GM12878 (cell line): ENCODE results near the gene PON3. TPM values are rescaled to one million over a fixed set of nuclear protein-coding genes. Genes with fewer than 3 reads are reported as not detected.

Experiments used
- ATAC-seq: fragments of 200-7000 bp; cut with Tn5 transposase; 3 replicates; pipeline ENCODE4 v1.9.1; 2020; ENCODE audit warnings: mild to moderate bottlenecking, moderate library complexity
- BruUV-seq: library from RNA; stranded (reverse); fragments of 400-500 nt; replicated peaks from 2 replicates; lab custom pipeline; 2021; lab: Mats Ljungman, UMichigan
- CTCF ChIA-PET: fragments of 300-600 bp; sonication (Branson Sonifier 250); formaldehyde crosslinking; extraction: SDS; loops from one replicate; lab custom pipeline; 2021; ENCODE audit warnings: inconsistent platforms; lab: Yijun Ruan, JAX
- POLR2A ChIA-PET: fragments of 350-600 bp; formaldehyde crosslinking; extraction: SDS; loops from one replicate; lab custom pipeline; 2021; ENCODE audit warnings: inconsistent platforms; lab: Charles Lee
- RAD21 ChIA-PET: fragments of 300-600 bp; sonication (Branson Sonifier 250); formaldehyde crosslinking; loops from one replicate; lab custom pipeline; 2023; ENCODE audit warnings: antibody characterized with exemption; ENCODE audit not compliant: unreplicated experiment; lab: Charles Lee
- SMC1A ChIA-PET: fragments of 300-600 bp; sonication (Branson Sonifier 250); formaldehyde crosslinking; loops from one replicate; lab custom pipeline; 2023; ENCODE audit not compliant: unreplicated experiment, uncharacterized antibody; lab: Charles Lee
- DNase-seq: peaks from one replicate; pipeline ENCODE4 v3.0.0-alpha.2; 2011; ENCODE audit warnings: low read depth, low spot score
- FAIRE-seq: peaks from 3 replicates; lab custom pipeline; 2011; peaks lifted over from hg19 to GRCh38; lab: Jason Lieb, UNC
- H2AFZ ChIP-seq: 2 replicates; pipeline ENCODE4 v1.6.0; 2011; ENCODE audit warnings: low read depth, low read length, control low read depth; ENCODE audit not compliant: control insufficient read depth
- H3K27ac ChIP-seq: 2 replicates; pipeline ENCODE4 v1.5.1; 2011; ENCODE audit warnings: control low read depth; ENCODE audit not compliant: control insufficient read depth, insufficient read depth
- H3K27me3 ChIP-seq, 2 experiments: replicated peaks in 1 of 2; 2 replicates each; pipeline versions ENCODE4 v1.6.0 to v1.6.1; 2011; ENCODE audit warnings: low read length in 1 of 2; ENCODE audit not compliant: control insufficient read depth in 2 of 2, insufficient read depth in 2 of 2
- H3K36me3 ChIP-seq, 2 experiments: 2 replicates each; pipeline ENCODE4 v1.5.1; 2011; ENCODE audit warnings: low read length in 1 of 2; ENCODE audit not compliant: control insufficient read depth in 2 of 2, insufficient read depth in 2 of 2
- H3K4me1 ChIP-seq: 2 replicates; pipeline ENCODE4 v1.6.1; 2011; ENCODE audit warnings: mild to moderate bottlenecking, low read length, moderate library complexity, mixed read lengths; ENCODE audit not compliant: control insufficient read depth, insufficient read depth
- H3K4me2 ChIP-seq: 2 replicates; pipeline ENCODE4 v1.6.0; 2011; ENCODE audit warnings: control low read depth; ENCODE audit not compliant: control insufficient read depth, insufficient read depth
- H3K4me3 ChIP-seq: fragments of 200-600 bp; sonication (generic); 2 replicates; pipeline ENCODE4 v1.5.1; 2016
- H3K79me2 ChIP-seq: 2 replicates; pipeline ENCODE4 v1.6.0; 2011; ENCODE audit warnings: low read length; ENCODE audit not compliant: control insufficient read depth, insufficient read depth
- H3K9ac ChIP-seq: 2 replicates; pipeline ENCODE4 v1.8.0; 2011; ENCODE audit warnings: low read length, control low read depth, mixed read lengths; ENCODE audit not compliant: control insufficient read depth, insufficient read depth
- H3K9me3 ChIP-seq: replicated peaks from 3 replicates; pipeline ENCODE4 v1.5.1; 2011; ENCODE audit warnings: mild to moderate bottlenecking, low read length; ENCODE audit not compliant: control insufficient read depth, insufficient read depth
- H4K20me1 ChIP-seq: 2 replicates; pipeline ENCODE4 v1.6.0; 2011; ENCODE audit not compliant: control insufficient read depth, insufficient read depth
- GABPA ChIP-seq: IDR thresholded peaks from 2 replicates; pipeline ENCODE4 v1.6.1; 2014; ENCODE audit warnings: antibody characterized with exemption, low read depth, mild to moderate bottlenecking, inconsistent platforms
- STAT3 ChIP-seq: IDR thresholded peaks from 2 replicates; pipeline ENCODE4 v1.6.1; 2011; ENCODE audit warnings: low read depth, low read length, improper control_type of control experiment
- WGBS: methylation state at CpG from one replicate; pipeline ENCODE4 v1.1.6; 2016; ENCODE audit warnings: low lambda C conversion rate; ENCODE audit not compliant: insufficient replicate concordance, insufficient coverage; ENCODE audit errors: missing lambda C conversion rate; 5-methylcytosine and 5-hydroxymethylcytosine counted together
- in situ Hi-C: fragments of 300-500 bp; cut with MboI; formaldehyde crosslinking; loops from 9 replicates; pipeline ENCODE4 v1.14.3; 2018; ENCODE audit warnings: mixed read lengths
- intact Hi-C: fragments of 100-400 bp; cut with micrococcal nuclease; formaldehyde crosslinking; loops from one replicate; pipeline ENCODE4 v1.14.2; 2022; ENCODE audit not compliant: unreplicated experiment
- polyA plus RNA-seq, 11 experiments: library from polyadenylated mRNA; depleted of rRNA in 4 of 11; unstranded in 6 of 11; stranded (reverse) in 5 of 11; fragments of >200 nt; fragmentation: Nextera tagmentation in 4 of 11; fragmentation: Illumina TruSeq in 1 of 11; extraction: Ambion mirVana in 4 of 11; extraction: Trizol in 1 of 11; gene quantifications; 1 replicate in 1 of 11; 2 replicates in 10 of 11; pipeline versions ENCODE4 v1.2.1 to v1.2.3, GENCODE V29; 2011 to 2016; ENCODE audit warnings: inconsistent platforms in 2 of 11, missing spikeins in 2 of 11, low read depth in 1 of 11
- total RNA-seq, 4 experiments: library from RNA; depleted of rRNA in 3 of 4; stranded (reverse); fragments of >200 nt in 3 of 4; fragmentation: Illumina TruSeq in 1 of 4; extraction: Trizol in 1 of 4; gene quantifications; 2 replicates each; pipeline versions ENCODE4 v1.2.1 to v1.2.3, GENCODE V29; 2013 to 2021
- TF ChIP-seq, protein P1 (sequence below): fragments of 450-650 bp; IDR thresholded peaks from 2 replicates; pipeline ENCODE4 v1.6.1; 2017; ENCODE audit warnings: mild to moderate bottlenecking, moderate library complexity
- TF ChIP-seq, protein P2 (sequence below): fragments of 450-650 bp; conservative IDR thresholded peaks from 2 replicates; pipeline ENCODE4 v1.6.1; 2017; ENCODE audit warnings: mild to moderate bottlenecking, moderate library complexity

PON3 gene
- total and polyA plus RNA-seq, 10 of the 15 experiments (the other 5 are each of a cell fraction or from before 2014, with no cell fraction given), result 0.45 to 2.0 (median 0.91) TPM

DNA sequence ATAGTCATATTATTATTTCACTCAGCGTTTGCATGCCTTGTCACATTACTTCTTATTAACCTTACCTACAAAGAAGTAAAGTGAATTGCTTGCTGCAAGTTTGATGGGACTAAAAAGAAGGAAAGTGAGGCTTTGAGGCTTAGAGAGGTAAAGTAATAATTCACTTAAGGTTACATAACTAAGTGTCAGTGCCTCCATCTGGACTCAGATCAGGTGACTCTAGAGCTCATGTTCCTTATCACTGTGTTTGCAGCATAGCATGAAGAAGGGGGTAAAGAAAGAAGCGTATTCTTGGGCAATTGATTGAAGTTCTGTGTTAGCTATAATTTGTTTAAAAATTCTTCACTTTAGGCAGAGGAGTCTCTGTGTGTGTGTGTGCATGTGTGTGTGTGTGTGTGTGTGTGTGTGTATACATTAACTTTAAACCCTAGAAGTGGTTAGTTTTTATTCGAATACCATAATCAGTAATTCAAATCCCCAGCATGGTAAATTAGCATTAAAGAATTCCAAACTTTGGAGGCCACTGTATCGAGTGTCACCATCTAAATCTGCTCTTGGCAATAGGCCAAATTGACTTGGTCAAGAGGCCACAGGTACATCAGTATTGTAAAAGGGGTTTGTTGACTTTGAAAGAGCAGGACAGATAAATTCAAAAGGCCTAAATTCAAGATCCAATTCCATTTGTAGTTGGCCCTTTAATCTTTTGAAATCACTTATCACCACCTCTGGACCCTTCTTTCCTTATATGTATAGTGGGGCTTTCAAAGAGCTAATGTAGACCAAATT, 2.2 kb upstream of the PON3 start:
- H3K27me3 ChIP-seq, result peaks cover 0 to 6% of the 10 kb centered on the region in 2 experiments; a peak in 2 of 4 replicates
- in situ Hi-C loops (no loop called here), intact Hi-C loops (no loop called here)
- FAIRE-seq (no peak), DNase-seq (no peak), ATAC-seq (no peak)
- H3K4me2 ChIP-seq, result no peak overlapping the region
- H4K20me1 ChIP-seq, result no peaks in the 10 kb centered on the region
- H3K27ac ChIP-seq, result no peak overlapping the region
- H3K79me2 ChIP-seq, result no peaks in the 10 kb centered on the region
- CTCF ChIA-PET, result interaction anchor here (1.2 to 1.6 kb wide), 2 partner anchors 21 to 78 kb away, joined by 3 to 9 read pairs; no protein-coding TSS in a partner anchor
- H3K4me1 ChIP-seq, result no peaks in the 10 kb centered on the region
- SMC1A ChIA-PET, result interaction anchor here (1.1 to 5.3 kb wide), 5 partner anchors 8 to 83 kb away, joined by 3 to 32 read pairs (median 5); no protein-coding TSS in a partner anchor
- H3K36me3 ChIP-seq, result no peaks in the 10 kb centered on the region
- H3K9ac ChIP-seq, result no peak overlapping the region
- RAD21 ChIA-PET, result interaction anchor here (0.6 kb wide), 1 partner anchor 78 kb away, joined by 4 read pairs; no protein-coding TSS in a partner anchor
- TF ChIP-seq GABPA, result no peak
- whole genome bisulfite sequencing, result 30% methylated on average over 4 of the region's 4 CpGs
- no peak overlapping the region for H3K4me3 ChIP-seq
- POLR2A ChIA-PET, result no interaction called here
- H2AFZ ChIP-seq, result no peak overlapping the region
- H3K9me3 ChIP-seq, result no peaks in the 10 kb centered on the region; the same call in 2 of the 3 replicates
- no TSS peak for BruUV-seq

DNA sequence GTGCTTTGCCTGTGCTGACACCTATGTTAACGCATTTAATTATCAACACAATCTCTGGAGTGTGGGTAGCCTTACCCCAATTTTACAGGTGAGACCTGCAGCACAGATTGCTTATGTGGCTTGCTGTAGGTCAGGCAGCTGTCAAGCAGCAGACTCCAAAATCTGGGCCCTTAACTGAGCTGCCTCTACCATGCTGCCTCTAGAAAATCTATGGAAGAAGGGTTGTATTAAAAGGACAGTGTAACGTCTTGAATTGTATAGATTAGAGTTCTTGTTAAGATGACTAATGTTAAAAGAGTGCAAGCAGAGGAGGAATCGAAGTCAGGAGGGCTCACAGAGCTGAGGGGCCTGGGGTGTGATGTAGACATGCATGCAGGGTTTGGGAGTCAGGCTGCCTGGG, 1.2 kb upstream of the PON3 start:
- H3K9me3 ChIP-seq, result no peaks in the 10 kb centered on the region; the same call in 2 of the 3 replicates
- BruUV-seq, result no TSS peak
- ChIA-PET POLR2A (no interaction called here), SMC1A (interaction anchor here (0.9 to 5.3 kb wide), 8 partner anchors 9 to 82 kb away, joined by 3 to 32 read pairs (median 3); no protein-coding TSS in a partner anchor), RAD21 (interaction anchor here (0.8 kb wide), 1 partner anchor 30 kb away, joined by 3 read pairs; no protein-coding TSS in a partner anchor), CTCF (interaction anchor here (1.2 to 1.6 kb wide), 2 partner anchors 22 to 79 kb away, joined by 3 to 9 read pairs; no protein-coding TSS in a partner anchor)
- H3K27me3 ChIP-seq, result peaks cover 0 to 6% of the 10 kb centered on the region in 2 experiments; a peak in 2 of 4 replicates
- H3K4me3 ChIP-seq, result no peak overlapping the region
- intact Hi-C loops, result no loop called here
- ATAC-seq, result no peak
- WGBS, result 37% methylated on average over 3 of the region's 3 CpGs
- no peaks in the 10 kb centered on the region for H3K36me3 ChIP-seq
- DNase-seq, result no peak
- no peaks in the 10 kb centered on the region for H4K20me1 ChIP-seq
- no peak for FAIRE-seq
- no peaks in the 10 kb centered on the region for H3K79me2 ChIP-seq
- H3K4me2 ChIP-seq, result no peak overlapping the region
- H2AFZ ChIP-seq, result no peak overlapping the region
- no peak overlapping the region for H3K9ac ChIP-seq
- no peaks in the 10 kb centered on the region for H3K4me1 ChIP-seq
- H3K27ac ChIP-seq, result no peak overlapping the region
- in situ Hi-C loops, result no loop called here
- no peak for TF ChIP-seq STAT3
- TF ChIP-seq, protein P1, sequence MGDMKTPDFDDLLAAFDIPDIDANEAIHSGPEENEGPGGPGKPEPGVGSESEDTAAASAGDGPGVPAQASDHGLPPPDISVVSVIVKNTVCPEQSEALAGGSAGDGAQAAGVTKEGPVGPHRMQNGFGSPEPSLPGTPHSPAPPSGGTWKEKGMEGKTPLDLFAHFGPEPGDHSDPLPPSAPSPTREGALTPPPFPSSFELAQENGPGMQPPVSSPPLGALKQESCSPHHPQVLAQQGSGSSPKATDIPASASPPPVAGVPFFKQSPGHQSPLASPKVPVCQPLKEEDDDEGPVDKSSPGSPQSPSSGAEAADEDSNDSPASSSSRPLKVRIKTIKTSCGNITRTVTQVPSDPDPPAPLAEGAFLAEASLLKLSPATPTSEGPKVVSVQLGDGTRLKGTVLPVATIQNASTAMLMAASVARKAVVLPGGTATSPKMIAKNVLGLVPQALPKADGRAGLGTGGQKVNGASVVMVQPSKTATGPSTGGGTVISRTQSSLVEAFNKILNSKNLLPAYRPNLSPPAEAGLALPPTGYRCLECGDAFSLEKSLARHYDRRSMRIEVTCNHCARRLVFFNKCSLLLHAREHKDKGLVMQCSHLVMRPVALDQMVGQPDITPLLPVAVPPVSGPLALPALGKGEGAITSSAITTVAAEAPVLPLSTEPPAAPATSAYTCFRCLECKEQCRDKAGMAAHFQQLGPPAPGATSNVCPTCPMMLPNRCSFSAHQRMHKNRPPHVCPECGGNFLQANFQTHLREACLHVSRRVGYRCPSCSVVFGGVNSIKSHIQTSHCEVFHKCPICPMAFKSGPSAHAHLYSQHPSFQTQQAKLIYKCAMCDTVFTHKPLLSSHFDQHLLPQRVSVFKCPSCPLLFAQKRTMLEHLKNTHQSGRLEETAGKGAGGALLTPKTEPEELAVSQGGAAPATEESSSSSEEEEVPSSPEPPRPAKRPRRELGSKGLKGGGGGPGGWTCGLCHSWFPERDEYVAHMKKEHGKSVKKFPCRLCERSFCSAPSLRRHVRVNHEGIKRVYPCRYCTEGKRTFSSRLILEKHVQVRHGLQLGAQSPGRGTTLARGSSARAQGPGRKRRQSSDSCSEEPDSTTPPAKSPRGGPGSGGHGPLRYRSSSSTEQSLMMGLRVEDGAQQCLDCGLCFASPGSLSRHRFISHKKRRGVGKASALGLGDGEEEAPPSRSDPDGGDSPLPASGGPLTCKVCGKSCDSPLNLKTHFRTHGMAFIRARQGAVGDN, result no peak
- TF ChIP-seq, protein P2, sequence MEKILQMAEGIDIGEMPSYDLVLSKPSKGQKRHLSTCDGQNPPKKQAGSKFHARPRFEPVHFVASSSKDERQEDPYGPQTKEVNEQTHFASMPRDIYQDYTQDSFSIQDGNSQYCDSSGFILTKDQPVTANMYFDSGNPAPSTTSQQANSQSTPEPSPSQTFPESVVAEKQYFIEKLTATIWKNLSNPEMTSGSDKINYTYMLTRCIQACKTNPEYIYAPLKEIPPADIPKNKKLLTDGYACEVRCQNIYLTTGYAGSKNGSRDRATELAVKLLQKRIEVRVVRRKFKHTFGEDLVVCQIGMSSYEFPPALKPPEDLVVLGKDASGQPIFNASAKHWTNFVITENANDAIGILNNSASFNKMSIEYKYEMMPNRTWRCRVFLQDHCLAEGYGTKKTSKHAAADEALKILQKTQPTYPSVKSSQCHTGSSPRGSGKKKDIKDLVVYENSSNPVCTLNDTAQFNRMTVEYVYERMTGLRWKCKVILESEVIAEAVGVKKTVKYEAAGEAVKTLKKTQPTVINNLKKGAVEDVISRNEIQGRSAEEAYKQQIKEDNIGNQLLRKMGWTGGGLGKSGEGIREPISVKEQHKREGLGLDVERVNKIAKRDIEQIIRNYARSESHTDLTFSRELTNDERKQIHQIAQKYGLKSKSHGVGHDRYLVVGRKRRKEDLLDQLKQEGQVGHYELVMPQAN, result no peak
